Measurements from ENCODE around the gene DCC. TPM values are rescaled to one million over a fixed set of nuclear protein-coding genes. Genes with fewer than 3 reads are reported as not detected.

DCC gene
- total and polyA plus RNA-seq, 2 experiments from 2014 or later: not detected

DNA sequence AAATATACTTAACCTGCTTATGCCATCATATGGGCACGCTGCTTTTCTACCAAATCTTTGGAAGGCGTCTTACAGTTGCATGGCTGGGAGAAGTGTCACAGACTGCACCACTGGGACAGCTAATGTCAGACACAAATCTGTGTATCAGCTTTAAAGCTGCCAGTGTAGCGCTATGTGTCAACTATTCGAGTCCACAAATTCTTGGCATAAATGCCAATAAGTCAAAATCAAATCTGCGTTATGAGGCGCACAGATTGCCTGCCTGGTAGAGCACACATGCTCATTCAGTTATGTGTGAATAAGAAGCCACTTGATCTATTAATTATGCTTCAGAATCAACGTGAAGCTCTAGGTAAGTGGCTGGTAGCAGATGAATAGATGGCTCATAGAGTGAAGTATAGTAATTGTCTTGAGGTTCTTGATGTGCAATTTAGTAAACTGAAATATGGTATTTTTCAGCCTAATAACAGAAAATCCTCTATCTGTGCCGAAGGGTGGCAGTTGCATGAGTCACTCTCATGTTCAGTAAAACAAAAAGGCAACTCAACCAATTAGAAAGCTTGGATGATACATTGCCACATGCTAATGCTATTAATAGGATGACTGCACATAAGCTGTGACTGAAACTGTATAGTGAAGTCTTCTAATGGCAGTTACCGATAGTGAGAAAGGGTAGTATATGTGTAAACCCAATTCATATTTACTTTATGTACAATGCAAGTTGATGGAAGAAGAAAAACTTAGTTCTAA is 52.0 kb downstream of the DCC start:
- Histone ChIP-seq H3K9me2 (ENCODE audit: insufficient read depth) (no peaks in the 10 kb centered on the region), H3K36me3 (ENCODE audit: low read depth) (no peaks in the 10 kb centered on the region), H3K4me2 (ENCODE audit: unreplicated experiment) (no peak overlapping the region), H4K20me1 (ENCODE audit: insufficient read depth) (no peaks in the 10 kb centered on the region), H3K27me3 (replicated peaks; ENCODE audit: insufficient read depth) (no peaks in the 10 kb centered on the region), H3F3A (ENCODE audit: insufficient read depth) (no peaks in the 10 kb centered on the region), H3K4me1 (ENCODE audit: insufficient read depth) (no peaks in the 10 kb centered on the region), H3K4me3 (no peak overlapping the region), H3K27ac (no peak overlapping the region), H2AFZ (no peak overlapping the region), H3K9ac (no peak overlapping the region), H3K9me3 (ENCODE audit: low read depth) (no peaks in the 10 kb centered on the region), H3K79me2 (ENCODE audit: insufficient read depth) (no peaks in the 10 kb centered on the region)
- no peak for DNase-seq
- in situ Hi-C loops (cut with MboI): loop anchor here (25.0 kb wide), 1 partner anchor 105 kb away; no protein-coding TSS in a partner anchor
- 45 to 53% methylated on average over 9 of the region's 9 CpGs for WGBS, 2 experiments (ENCODE audit: low coverage in 1 of 2, low lambda C conversion rate in 2 of 2, missing lambda C conversion rate in 2 of 2)
- TF ChIP-seq EZH2 (IDR thresholded peaks at IDR 0.05; ENCODE audit: insufficient read depth, poor library complexity, severe bottlenecking): no peak
- no peak for TF ChIP-seq EZH2phosphoT487 (IDR thresholded peaks at IDR 0.05; ENCODE audit: insufficient read depth, low read depth)

DNA sequence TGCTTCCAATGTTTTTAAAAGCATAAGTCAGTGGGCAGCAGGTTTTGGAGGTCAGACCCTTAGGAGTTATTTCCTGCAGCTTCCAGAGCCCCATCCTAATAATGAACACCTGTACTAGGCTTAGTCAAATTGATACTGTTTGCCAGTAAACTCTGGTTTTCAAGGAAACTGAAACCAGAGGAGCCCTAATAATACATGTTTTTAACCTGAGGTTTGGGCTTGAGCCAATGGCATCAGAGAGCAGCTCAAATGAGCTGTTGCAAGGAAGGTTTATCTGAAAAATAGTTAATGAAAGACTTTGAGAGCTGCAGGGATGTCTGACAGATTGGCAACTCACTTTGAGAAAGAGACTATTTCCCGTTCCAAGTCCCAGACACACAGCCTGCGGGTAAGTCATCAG is 54.6 kb downstream of the DCC start:
- no peaks in the 10 kb centered on the region for H3K9me2 ChIP-seq (ENCODE audit: insufficient read depth)
- H3F3A ChIP-seq (ENCODE audit: insufficient read depth): no peaks in the 10 kb centered on the region
- no peaks in the 10 kb centered on the region for H3K27me3 ChIP-seq (replicated peaks; ENCODE audit: insufficient read depth)
- H3K79me2 ChIP-seq (ENCODE audit: insufficient read depth): no peaks in the 10 kb centered on the region
- no peaks in the 10 kb centered on the region for H3K36me3 ChIP-seq (ENCODE audit: low read depth)
- no peak overlapping the region for H3K4me3 ChIP-seq
- TF ChIP-seq EZH2 (IDR thresholded peaks at IDR 0.05; ENCODE audit: insufficient read depth, poor library complexity, severe bottlenecking) (no peak), EZH2phosphoT487 (IDR thresholded peaks at IDR 0.05; ENCODE audit: insufficient read depth, low read depth) (no peak)
- H3K9me3 ChIP-seq (ENCODE audit: low read depth): no peaks in the 10 kb centered on the region
- WGBS, 2 experiments (ENCODE audit: low coverage in 1 of 2, low lambda C conversion rate in 2 of 2, missing lambda C conversion rate in 2 of 2): 36 to 43% methylated on average over 2 of the region's 2 CpGs
- no peaks in the 10 kb centered on the region for H3K4me1 ChIP-seq (ENCODE audit: insufficient read depth)
- no peaks in the 10 kb centered on the region for H4K20me1 ChIP-seq (ENCODE audit: insufficient read depth)
- in situ Hi-C loops (cut with MboI): loop anchor here (25.0 kb wide), 1 partner anchor 107 kb away; no protein-coding TSS in a partner anchor
- DNase-seq: no peak
- no peak overlapping the region for H3K9ac ChIP-seq
- no peak overlapping the region for H2AFZ ChIP-seq
- H3K4me2 ChIP-seq (ENCODE audit: unreplicated experiment): no peak overlapping the region
- H3K27ac ChIP-seq: no peak overlapping the region

DNA sequence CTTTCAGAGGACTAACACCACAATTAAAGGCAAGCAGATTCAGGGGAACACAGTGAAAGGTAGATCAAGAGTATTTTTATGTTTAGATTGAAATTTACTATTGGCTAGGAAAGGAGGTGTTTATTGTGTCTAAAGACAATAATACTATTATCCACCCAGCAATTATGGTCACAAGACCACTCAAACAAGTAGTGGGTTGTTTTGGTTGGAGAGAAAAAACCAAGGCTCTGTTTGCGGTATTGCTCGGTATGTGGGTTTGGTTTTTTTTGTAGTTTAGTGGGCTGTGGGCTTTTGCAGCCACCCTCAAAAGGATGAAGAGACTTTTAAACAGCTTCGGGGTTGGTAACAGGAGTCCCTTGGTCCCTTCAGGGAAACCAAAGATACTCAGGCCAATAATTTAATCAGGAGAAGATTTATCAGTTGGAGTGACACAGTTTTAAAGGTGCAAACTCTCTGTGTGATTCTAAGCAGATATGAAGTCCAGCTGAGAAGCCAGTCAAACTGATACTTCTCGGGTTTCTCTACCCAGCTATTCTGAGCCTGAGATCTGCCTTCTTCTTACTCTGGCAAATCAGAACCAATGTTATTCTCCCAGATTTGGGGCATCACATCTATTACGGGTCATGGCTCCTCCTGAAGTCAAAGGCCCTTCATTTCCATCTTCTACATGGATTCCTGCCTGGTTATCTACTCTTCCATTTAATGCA is 55.3 kb downstream of the DCC start:
- H3K9ac ChIP-seq: no peak overlapping the region
- H2AFZ ChIP-seq: no peak overlapping the region
- 52 to 53% methylated on average over 5 of the region's 5 CpGs for WGBS, 2 experiments (ENCODE audit: low coverage in 1 of 2, low lambda C conversion rate in 2 of 2, missing lambda C conversion rate in 2 of 2)
- no peak overlapping the region for H3K27ac ChIP-seq
- H3K9me3 ChIP-seq (ENCODE audit: low read depth): no peaks in the 10 kb centered on the region
- H3K79me2 ChIP-seq (ENCODE audit: insufficient read depth): no peaks in the 10 kb centered on the region
- no peak overlapping the region for H3K4me2 ChIP-seq (ENCODE audit: unreplicated experiment)
- DNase-seq: no peak
- in situ Hi-C loops (cut with MboI): loop anchor here (25.0 kb wide), 1 partner anchor 108 kb away; no protein-coding TSS in a partner anchor
- H3K4me3 ChIP-seq: no peak overlapping the region
- H3K9me2 ChIP-seq (ENCODE audit: insufficient read depth): no peaks in the 10 kb centered on the region
- H3K4me1 ChIP-seq (ENCODE audit: insufficient read depth): no peaks in the 10 kb centered on the region
- TF ChIP-seq EZH2 (IDR thresholded peaks at IDR 0.05; ENCODE audit: insufficient read depth, poor library complexity, severe bottlenecking) (no peak), EZH2phosphoT487 (IDR thresholded peaks at IDR 0.05; ENCODE audit: insufficient read depth, low read depth) (no peak)
- H3K36me3 ChIP-seq (ENCODE audit: low read depth): no peaks in the 10 kb centered on the region
- H3K27me3 ChIP-seq (replicated peaks; ENCODE audit: insufficient read depth): no peaks in the 10 kb centered on the region
- H4K20me1 ChIP-seq (ENCODE audit: insufficient read depth): no peaks in the 10 kb centered on the region
- H3F3A ChIP-seq (ENCODE audit: insufficient read depth): no peaks in the 10 kb centered on the region

DNA sequence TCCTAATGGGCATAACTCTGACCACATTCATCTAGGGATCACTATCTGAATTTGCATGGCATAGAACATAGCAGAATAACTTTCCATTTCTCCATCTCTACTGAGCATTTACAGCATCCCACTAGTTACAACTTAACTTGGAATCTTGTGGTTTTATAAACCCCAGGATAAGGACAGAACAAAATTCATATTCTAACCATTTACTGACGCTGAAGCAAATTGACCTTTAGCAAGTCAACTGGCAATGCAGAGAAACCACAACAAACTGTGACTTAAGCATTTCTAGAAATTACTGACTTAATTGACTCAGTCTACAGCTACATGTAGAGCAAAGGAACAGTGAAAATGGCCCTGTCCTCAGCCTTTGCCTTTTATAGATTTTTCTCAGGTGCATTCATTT is 61.2 kb downstream of the DCC start:
- Histone ChIP-seq H3K27ac (no peak overlapping the region), H3K36me3 (ENCODE audit: low read depth) (no peaks in the 10 kb centered on the region), H3K9me3 (ENCODE audit: low read depth) (no peaks in the 10 kb centered on the region), H3K9ac (no peak overlapping the region), H3K9me2 (ENCODE audit: insufficient read depth) (no peaks in the 10 kb centered on the region), H3K27me3 (replicated peaks; ENCODE audit: insufficient read depth) (no peaks in the 10 kb centered on the region), H3K79me2 (ENCODE audit: insufficient read depth) (no peaks in the 10 kb centered on the region), H4K20me1 (ENCODE audit: insufficient read depth) (no peaks in the 10 kb centered on the region), H3K4me1 (ENCODE audit: insufficient read depth) (no peaks in the 10 kb centered on the region), H3K4me3 (no peak overlapping the region), H3K4me2 (ENCODE audit: unreplicated experiment) (no peak overlapping the region), H2AFZ (no peak overlapping the region), H3F3A (ENCODE audit: insufficient read depth) (no peaks in the 10 kb centered on the region)
- in situ Hi-C loops (cut with MboI): no loop called here
- no peak for DNase-seq
- 62 to 77% methylated on average over 1 of the region's 1 CpG for WGBS, 2 experiments (ENCODE audit: low coverage in 1 of 2, low lambda C conversion rate in 2 of 2, missing lambda C conversion rate in 2 of 2)
- TF ChIP-seq EZH2phosphoT487 (IDR thresholded peaks at IDR 0.05; ENCODE audit: insufficient read depth, low read depth) (no peak), EZH2 (IDR thresholded peaks at IDR 0.05; ENCODE audit: insufficient read depth, poor library complexity, severe bottlenecking) (no peak)
